PC-3 (cell line): Measurements from ENCODE around the gene ST7.

Experiments used
- CTCF ChIP-seq: fragments of 300-600 bp; sonication (generic); conservative IDR thresholded peaks from 2 replicates; pipeline ENCODE4 v1.5.1; 2017; ENCODE audit warnings: antibody characterized with exemption, low read depth, mild to moderate bottlenecking, low read length
- EZH2 ChIP-seq: fragments of 300-600 bp; sonication (generic); IDR thresholded peaks from one replicate; pipeline ENCODE4 v1.6.1; 2017; ENCODE audit warnings: antibody characterized with exemption, mild to moderate bottlenecking, low read length; ENCODE audit not compliant: unreplicated experiment
- EZH2phosphoT487 ChIP-seq: fragments of 300-600 bp; sonication (generic); IDR thresholded peaks from 2 replicates; pipeline ENCODE4 v1.6.1; 2018; ENCODE audit warnings: mild to moderate bottlenecking, antibody characterized with exemption, low read length, borderline replicate concordance

GRCh38 chr7:117075934-117076333 is 122.6 kb downstream of the ST7 start:
- TF ChIP-seq CTCF (no peak), EZH2 (no peak), EZH2phosphoT487 (no peak)
